GM19438 (cell line): Measurements from ENCODE around the gene LGR4.

Source experiments
- ATAC-seq: cut with Tn5 transposase; IDR thresholded peaks from one replicate; pipeline ENCODE4 v1.9.1; 2021; ENCODE audit warnings: low read depth; ENCODE audit not compliant: unreplicated experiment

The LGR4 gene

GRCh38 chr11:27406498-27407354 is 65.9 kb downstream of the LGR4 start:
- no peak for ATAC-seq

GRCh38 chr11:27405134-27405533 is 67.5 kb downstream of the LGR4 start:
- ATAC-seq = no peak

DNA sequence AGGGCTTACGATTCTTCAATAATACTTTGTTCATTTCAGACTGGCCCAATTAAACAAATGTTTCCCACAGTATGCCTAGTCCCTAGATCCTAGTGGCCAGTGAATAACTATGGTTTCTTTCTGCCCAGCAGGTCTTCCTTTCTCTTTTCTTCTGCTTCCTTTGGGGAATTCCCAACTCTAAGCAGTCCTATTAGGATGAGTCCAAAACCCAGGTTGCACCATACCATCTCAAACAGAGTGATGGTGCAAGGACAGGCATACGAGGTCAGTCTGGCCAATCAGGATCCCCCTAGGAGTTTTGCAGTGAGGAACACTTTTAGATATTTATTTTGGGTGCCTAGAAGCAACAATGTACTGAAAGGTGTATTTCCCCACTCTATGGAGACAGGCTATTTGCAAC is 68.2 kb downstream of the LGR4 start:
- no peak for ATAC-seq

- ATAC-seq = no peak
These were observed 69.4 kb downstream of the LGR4 start for GRCh38 chr11:27403195-27403594.

DNA sequence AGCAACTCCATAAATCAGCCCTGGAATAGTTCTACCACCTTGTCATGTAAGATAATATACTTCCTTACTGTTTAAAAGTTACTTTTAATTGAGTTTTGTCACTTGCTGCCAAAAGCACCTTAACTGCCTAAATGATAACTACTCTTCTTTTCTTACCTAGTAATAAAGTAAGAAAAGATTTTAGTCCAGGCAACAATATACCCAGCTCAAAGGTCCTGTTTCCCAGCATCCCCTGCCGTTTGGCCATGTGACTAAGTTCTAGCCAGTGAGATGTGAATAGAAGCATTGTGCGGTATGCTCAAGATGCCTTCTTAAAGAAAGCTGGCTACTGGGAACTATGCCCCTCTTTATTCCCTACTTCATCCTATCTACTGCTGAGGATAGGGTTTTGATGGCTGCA is 70.1 kb downstream of the LGR4 start:
- no peak for ATAC-seq

GRCh38 chr11:27401833-27402316 is 70.7 kb downstream of the LGR4 start:
- ATAC-seq = no peak

DNA sequence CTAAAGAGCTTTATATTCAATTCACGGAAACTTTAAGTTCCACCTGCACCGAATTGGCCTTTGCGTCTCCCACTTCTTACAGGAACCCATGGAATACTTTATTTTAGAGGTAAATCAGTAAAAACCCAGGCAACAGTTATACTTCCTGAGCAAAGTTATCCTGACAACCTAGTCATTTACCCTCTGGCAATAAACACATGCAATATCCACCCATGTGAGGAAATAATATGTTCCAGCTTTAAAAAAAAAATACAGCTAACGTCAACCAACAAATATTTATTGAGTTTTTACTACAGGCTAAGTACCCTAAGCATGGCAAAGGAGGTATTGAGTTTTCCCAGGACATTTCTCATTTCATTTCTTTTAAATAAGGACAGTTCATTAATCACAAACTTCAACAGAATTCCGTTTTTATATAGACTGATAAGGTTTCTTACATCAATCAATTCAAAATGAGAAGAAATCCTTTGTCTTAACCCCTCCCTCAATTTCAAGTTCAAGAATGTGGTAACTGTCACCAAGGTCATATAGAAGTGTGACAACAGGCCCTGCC is 71.2 kb downstream of the LGR4 start:
- no peak for ATAC-seq

DNA sequence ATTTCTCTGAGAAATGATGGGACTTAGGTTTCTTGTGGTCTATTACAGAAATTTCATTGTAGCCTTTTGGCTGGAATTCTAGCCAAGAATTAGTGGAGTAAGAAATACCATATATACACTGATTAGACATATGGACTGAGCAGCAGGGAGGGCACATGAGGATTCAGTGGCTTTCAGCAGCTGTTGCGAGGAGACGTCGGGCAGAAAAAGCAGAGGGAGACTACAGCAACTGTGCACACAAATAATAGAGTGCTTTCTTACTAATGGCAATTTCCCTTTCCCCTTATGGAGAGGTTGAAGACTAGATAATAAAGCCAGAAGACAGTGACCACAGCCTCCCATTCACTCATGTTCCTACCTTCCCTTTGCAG is 74.2 kb downstream of the LGR4 start:
- no peak for ATAC-seq

DNA sequence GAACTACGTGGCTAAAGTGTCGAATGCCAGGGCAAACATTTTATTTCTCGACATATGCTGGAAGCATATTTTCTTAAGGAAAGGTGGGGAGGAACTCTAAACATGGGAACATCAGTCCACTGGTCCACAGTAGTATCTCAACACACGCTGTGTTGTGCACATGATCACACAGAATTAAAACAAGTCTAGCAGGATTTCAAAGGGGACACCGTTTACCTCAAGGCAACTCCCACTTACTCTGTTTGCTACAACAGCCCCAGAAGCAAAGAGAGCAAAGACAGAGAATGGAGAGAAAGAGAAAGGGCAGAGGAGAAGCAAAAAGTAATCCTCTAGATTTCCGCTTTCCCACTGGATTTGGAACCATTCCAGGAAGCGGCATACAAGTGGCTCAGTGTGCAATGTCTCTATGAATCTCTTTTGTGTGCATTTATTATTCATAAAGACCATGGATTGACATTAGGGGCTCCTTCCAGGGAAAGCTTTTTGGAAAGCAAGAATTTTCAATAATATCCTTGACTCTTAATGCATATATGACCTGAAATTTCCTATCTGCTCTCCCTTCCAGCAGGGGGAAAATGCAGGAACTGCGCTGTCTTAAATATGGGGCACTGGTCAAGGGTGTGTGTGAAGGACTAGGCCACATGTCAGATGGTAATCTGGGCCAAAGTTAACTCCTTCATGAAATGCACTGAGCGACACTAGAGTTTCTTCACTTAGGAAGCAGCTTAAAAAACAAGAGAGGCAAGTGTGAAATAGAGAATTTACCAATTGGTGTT is 74.8 kb downstream of the LGR4 start:
- no peak for ATAC-seq

- no peak for ATAC-seq
These were observed 76.2 kb downstream of the LGR4 start for GRCh38 chr11:27396259-27396839.

DNA sequence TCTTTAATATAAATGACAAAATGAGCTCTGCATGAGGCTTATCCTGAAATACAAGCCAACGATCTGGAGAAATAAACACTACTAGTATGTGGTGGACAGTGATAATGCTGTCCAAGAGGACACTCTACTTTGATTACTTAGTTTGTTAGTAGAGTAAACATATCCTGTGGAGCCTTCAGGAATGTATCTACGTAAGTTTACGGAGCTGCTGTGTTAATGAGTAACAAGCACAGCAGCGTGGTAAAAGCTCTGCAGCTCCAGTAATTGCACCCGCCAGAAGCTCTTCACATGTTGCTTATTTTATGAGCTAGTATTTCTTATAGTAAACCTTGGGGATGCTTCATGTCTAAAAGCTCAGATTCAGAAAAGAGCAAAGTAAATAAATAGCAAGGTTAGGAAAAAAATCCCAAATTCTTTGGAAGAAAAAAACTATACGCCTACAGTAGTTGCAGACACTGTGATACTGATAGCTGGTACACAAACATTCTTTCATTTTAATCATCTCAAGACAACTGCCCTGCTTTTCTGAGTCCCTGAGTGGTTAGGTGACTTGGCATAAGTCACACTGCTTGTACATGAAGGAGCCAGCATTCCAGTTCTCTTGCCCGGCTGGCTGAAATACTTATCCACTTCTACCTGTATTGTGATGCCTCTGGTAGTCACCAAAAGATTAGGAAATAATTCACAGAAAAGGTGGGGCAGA is 76.9 kb downstream of the LGR4 start:
- no peak for ATAC-seq

- no peak for ATAC-seq
These were observed 77.8 kb downstream of the LGR4 start for GRCh38 chr11:27394781-27395228.

DNA sequence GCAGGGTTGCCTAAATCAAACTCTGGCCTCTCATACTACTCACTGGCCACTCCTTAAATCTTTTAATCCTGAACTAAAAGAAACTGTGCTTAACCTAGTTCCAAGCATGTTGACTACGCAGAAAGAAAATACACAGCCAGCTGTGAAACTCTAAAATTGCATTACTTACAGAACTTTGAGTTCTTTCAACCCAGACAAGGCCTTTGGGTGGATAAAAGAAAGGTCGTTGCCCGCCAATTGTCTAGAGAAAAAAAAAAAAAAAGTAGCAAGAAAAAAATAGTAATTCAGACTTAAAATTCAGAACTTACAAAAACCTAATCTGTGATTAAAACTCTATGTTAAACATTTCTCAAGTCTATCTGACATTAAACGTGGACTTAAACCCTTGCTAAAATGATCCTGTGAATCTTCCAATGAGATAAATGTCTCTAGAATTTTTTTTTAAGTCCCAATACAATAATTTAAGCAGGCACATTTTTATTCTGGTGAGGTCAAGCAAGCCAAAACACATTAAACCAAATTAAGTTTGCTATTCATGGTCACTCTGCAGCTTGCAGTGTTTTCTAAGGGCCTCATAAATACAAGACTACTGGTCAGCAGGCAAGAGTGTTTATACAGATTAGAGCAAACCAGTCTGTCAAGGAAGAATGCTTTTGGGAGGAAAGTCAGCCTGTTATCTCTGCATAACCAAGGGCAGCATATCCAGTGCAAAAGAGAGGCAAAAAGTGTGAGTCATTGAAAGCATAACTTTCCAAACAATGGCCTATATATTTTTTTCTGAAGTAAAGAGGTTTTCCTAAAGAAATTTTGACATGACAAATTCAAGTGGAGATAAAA is 80.1 kb downstream of the LGR4 start:
- no peak for ATAC-seq

- ATAC-seq = no peak
These were observed 81.1 kb downstream of the LGR4 start for GRCh38 chr11:27391331-27392015.

GRCh38 chr11:27390318-27391295 is 82.0 kb downstream of the LGR4 start:
- ATAC-seq = no peak

GRCh38 chr11:27388869-27389268 is 83.7 kb downstream of the LGR4 start:
- no peak for ATAC-seq

- no peak for ATAC-seq
These were observed 84.6 kb downstream of the LGR4 start for GRCh38 chr11:27388001-27388400.

- ATAC-seq = no peak
These were observed 85.2 kb downstream of the LGR4 start for GRCh38 chr11:27387362-27387761.
